ENCODE results near the gene VSIG4.

The VSIG4 gene

DNA sequence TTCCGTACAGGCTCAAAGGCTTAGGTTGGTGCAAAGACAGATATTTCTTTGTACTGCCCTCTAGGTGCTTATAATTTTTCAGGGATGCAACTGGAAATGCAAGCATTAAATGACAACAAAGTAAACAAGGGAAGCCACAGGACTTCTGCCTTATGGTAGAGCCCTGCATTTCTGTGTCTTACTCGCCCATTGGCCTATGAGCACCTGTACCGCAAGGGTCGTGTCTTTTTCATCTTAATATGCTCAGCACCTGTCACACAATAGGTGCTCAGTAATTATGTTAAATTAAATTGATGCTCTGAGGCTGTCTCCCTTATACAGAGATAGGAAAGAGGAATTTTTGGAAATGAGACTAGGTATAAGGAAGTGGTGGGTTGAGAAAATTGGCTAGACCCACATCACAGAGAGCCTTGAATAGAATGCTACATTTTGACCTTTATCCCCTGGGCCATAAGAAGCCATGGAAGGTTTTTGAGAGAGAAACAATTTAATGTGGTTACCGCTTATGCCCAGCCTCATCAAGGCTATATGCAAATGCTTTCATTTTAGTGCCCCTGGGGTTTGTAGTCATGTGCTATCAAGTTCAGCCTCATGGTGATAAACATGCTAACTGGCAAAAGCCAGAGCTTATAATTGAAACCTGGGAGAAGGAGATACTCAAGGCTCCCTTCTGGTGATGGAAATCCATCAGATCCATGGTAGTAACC lies 16.3 kb downstream of the VSIG4 start:
- DNase-seq, result peak; percentile 37

DNA sequence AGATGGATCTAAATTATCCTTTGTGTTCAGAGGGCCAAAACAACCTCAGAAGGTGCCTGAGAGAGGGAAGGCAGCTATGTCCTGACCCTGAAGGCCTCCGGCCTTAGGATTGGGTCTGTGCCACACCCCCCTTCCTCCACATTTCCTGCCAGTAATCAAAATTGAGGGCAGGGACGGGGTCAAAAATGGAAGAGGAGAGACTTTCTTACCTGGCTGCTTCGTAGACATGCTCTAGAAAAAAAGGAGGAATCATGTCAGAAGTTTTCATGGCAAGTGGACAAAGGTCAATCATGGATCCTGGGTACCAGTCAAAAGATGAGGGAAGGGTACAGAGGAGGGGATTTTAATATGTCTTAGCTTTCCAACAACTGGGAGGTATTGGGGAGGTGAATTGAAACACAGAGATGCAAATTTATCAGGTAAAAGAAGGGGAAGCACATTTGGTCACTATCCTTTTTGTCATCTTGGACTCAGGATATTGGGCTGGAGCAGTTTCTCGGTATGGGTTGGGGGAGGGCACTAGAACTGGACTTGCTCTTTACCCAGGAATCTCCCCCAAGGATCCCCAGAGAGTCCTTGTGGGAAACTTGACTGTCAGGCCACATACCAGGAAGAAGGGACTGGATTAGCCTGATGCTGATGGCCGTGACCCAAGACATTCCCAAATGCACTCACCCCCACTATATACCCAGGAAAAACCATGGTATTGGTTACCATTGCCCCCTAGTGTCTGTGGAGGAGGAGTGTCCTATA lies 17.1 kb downstream of the VSIG4 start:
- peak; percentile 74 for DNase-seq

DNA sequence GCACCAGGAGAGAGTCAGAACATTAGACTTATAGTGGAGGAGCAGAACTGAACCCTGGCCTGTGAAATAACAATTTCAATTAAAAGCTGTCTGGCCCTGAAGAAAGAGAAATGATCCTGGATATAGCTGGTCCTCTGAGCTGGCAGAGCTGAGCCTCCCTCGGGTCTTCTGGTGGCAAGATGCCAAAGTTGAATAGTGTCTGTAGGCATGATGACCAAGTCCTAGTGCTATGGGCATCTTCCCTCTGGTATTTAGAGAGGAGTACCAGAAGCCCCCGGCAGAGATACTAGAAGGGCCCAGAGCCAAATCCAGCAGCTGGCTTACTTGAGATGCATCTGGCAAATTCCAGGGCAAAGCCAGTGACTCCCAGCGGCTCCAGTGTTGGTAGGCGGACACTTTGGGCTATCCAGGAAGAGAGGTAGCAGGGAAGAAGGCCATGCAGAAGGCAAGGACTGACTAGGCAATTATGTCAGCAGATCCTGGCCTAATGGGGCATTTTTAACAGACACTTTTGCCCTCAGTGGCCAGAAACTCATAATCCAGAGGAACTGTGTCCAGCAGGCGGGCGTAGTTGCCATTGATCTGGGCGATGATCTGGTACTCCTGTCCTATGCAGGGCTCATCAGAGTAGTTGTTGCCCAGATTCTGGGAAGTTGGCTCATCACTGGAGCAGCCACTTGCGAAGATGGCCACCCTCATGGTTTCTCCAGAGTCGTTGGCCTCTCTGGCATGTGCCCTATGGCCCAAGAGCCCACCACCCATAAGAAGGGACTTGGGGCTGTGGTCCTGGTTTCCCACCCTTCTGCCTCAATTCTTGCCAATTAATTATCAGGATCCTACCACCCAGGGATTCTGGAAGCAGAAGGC lies 17.9 kb downstream of the VSIG4 start:
- DNase-seq, result peak; percentile 64

DNA sequence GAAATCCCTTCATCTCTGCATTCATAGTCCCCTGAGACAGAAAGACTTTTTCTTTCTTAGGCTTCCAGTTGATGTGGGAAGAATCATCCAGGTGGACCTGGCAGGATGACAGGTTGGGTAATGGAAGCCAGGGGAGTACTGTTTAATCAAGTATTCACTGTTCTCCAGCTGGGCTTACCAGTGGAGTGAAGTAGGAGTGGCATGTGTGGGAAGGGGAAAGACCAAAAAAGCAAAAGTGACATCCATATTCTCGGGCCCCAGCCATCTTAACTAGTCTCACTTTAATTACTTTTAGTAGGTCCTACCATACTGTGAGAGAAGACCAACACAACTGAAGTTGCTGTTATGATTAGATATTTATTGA lies 18.5 kb downstream of the VSIG4 start:
- DNase-seq, result peak; percentile 50

DNA sequence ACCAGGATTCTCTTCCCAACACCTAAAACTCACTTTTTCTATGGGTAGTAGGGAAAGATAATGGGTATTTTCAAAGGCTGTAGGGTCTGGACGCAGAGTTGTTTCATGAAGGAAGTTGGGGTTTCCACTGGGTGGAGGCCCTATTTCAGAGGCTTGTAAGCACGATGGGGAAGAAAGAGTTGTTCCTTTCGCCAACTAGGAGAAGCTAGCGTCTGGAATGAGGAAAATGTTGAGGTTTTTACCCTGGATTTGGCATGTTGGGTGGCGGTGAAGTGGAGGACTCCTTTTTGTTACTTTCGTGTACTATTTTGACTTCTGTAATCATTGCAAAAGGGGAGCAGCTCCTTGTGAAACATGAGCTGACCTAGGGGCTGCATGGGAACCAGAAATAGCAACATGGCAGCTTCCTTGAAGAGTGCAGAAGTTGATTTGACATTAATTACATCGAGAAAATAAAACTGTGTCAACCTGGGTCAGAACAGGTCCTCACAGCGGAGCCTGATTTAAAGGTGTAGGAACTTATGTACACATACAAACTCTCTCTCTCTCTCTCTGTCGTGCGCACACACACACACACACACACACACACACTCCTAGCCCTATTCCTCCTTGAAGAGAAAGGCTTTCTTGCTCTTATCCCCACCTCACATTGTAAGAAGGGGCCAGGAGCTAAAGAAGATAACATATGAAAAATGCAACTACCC lies 19.1 kb downstream of the VSIG4 start:
- DNase-seq, result peak; percentile 43

DNA sequence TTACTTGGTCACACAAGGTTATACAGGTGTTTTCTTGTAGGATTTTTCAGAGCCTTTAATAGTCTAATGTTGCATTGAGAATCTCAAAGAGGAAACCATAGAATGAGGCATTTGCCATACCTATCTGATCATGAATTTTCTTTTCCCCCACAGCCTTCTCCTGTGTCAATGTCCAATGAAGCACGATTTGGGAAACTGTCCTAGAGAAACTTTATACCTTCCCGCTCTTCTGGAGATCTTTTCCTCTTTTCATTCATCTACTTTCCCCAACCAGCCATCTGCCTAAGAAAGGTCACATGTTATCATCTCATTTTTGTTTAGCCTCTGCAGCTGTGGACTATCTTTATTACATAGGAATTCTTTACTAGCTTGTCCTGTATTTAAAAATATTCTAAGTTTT lies 19.9 kb downstream of the VSIG4 start:
- peak; percentile 11 for DNase-seq

DNA sequence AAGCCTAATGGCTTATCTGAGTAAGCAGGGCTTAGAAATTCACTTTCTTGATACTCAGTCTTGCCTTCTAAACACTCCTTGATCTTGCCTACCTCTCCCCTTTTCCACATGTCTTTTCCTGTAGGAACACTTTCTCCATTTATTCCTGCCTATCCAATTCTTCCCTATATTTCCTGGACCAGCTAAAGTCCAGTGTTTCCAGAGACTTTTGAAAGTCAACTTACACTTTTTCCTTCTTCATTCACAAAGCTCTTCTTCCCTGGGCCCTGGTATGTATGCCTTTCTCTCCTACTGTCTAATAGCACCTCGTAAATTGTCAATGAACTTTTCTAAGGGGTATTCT lies 20.6 kb downstream of the VSIG4 start:
- DNase-seq, result no peak

DNA sequence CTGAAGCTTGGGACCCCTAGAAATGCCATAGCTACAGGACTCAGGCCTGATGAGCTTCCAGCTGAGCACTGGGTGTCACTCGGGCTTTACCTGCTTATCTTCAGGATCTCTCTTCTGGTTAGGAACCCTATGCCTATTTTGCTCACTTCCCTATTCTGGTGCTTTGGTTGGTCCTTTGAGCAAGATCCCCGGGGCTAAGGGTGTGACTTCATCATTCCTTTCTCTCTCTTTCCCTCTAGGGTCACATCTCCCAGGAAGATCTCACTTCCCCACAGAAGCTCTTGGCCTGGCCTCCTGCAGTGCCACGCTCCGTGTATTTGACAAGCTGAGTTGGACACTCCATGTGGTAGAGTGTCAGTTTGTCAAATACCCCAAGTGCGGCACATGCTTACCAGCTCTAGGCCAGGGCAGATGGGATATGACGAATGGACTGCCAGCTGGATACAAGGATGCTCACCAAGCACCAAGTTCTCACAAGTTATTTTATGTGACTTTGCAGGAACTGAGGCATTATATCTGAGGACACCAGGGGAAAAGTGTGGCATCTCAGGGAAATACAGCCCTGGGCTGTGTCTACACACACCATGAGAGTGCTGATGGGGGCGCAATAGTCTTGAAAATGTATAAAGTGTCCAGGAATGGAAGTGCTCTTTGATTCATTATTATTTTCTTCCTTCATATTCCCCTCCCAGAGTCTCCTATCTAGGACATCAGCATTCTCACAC lies 21.1 kb downstream of the VSIG4 start:
- peak; percentile 65 for DNase-seq

DNA sequence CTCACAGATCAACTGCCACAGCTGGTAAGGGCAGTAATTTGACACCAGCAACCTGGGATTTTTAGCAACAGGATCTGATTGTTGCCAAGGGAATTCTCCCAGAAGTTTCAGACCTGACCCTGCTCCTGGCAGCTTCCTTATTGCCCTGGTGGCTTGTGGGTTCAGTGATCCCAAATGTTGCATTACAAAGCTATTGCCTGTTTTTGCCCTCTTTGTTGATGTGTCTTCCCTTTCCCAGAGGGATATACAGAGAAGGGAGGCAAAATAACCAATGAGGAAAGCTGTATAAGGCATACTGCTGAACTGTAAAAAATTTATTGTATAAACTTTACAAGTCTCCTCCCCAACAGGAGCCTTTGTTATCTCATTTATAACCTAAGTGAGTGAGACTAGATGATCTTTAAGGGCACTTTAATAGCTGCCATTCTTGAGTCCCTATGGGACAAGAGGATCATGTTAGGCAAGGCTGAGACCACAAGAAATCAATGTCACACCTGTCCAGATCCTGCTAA lies 22.2 kb downstream of the VSIG4 start:
- DNase-seq, result peak; percentile 23

DNA sequence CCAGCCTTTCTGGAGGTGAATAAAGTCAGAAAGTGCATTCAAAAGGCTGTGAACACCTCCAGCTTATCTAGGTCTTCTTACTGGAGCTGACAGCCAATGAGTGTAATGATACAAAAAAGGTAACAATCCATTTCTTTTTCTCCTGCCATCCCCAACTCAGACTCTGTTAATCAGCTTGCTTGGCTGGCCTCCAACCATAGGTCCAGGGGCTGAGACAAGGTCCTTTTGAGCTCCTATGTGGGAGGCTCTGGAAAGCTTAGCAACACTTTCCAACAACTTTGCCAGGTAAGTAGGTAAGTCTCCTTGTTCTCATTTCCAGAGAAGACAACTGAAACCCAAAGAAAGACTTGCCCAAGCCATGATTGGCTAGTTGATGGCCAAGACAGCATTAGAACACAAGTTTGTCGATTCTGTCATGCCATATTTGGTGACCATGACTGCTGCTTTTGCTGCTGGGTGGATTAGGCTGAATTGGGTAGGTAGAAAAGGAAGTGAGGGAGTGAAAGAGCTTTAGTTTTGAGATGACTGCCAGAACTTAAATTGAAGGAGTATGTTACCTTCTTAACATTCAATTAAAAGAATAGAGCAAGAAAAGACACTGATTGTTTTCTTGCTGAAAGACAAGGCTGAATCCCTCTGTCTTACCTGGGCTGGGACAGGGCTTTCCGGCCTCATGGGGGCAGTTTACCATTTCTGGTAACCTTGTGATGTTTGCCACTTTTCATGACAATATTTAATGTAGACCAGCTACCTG lies 22.8 kb downstream of the VSIG4 start:
- peak; percentile 53 for DNase-seq

DNA sequence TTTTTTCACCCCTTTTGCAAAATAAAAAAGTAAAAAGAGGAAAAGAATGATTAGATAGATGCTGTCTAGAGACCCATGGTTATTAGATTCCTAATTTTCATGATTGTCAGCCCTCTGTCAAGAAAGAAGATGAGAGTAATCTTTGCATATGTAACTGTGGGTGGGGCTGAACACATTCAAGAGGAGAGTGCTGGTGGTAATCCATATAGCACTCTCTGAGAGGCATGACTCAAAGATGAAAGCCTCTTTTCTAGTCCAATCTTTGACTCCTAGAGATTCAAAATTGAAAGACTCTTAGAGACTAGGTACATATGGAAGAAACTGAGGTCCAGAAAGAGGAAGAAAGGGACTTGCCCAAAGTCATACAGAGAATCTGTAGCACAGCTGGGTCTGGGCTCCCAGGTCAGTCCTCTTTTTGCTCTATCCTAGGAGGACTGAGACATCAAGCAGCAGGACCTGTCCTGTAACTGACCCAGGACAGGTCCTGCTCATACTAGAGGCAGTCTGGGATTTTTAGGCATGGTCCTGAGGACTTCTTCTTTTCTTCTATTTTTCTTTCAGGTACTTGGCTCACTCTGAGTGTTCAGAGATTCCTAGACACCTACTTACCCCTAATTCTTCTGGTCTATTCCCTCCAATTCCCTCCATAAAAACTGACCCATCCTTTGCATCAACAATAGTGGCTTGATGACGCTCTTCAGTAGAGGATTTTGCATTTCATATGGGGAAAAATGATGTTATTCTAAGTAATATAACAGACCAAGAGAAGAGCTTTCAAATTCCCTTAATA lies 23.8 kb downstream of the VSIG4 start:
- peak; percentile 57 for DNase-seq

DNA sequence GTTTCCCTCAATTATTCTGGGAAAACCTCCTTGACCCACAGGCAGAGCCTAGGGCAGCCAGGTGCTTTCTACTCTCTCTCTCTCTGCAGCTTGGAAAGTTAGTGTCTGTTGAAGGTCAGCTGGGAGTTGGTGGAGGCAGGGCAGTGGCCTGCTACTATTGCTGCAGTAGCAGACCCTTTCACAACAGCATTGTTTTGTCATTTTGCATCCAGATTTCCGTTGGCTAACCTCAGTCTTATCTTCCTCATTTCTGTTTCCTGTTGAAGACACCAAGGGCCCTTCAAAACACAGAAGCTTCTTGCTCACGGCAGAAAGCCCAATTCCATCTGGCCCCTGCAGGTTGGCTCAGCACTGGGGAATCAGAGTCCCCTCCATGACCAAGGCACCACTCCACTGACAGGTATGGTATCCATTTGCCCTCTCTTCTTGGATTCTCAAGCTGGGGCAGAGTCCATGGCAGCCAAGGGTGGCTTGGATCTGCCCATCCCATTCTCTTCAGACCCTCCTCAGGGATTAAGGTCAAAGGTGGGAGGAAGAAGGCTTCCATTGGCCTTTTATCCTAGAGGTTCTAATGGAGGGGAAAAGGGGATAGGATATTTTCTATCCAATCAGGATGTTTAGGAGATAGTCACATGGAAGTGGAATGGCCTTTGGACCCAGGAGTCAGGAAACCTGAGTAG lies 24.6 kb downstream of the VSIG4 start:
- peak; percentile 90 for DNase-seq

DNA sequence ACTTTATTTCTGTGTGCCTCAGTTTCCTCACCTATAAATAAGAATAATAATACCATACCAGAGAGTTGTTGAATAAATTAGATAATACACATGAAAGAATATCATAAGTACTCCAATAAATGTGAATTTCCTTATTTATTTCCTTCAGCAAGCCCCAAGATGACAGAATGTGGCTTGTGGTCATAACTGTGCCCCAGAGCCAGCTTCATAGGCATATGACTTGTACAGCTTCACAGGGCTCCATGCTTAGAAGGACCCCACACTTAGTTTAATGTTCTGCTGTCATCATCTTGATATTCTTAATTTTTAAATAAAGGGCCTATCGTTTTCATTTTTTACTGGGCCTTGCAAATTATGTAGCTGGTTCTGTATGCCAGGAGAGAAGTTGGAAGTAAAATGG lies 25.3 kb downstream of the VSIG4 start:
- DNase-seq, result peak; percentile 50

DNA sequence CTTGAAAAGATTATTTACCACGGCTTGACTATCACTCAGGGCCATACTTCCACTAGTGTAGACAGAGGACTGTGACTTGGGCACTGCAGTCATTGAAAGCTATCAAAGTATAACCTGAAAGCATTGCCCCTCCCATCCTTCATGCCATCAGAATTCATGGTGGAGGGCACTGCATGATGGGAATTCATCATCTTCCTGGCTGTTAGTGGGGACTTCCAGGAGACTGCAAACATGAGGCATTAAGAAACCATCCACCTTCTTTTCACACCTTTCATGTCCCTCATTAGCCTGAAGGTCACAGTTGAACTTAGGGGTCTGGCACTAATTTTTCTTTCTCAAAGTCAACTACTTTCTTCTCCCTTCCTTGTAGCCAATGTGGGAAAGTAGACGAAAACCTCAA lies 25.8 kb downstream of the VSIG4 start:
- peak; percentile 18 for DNase-seq

DNA sequence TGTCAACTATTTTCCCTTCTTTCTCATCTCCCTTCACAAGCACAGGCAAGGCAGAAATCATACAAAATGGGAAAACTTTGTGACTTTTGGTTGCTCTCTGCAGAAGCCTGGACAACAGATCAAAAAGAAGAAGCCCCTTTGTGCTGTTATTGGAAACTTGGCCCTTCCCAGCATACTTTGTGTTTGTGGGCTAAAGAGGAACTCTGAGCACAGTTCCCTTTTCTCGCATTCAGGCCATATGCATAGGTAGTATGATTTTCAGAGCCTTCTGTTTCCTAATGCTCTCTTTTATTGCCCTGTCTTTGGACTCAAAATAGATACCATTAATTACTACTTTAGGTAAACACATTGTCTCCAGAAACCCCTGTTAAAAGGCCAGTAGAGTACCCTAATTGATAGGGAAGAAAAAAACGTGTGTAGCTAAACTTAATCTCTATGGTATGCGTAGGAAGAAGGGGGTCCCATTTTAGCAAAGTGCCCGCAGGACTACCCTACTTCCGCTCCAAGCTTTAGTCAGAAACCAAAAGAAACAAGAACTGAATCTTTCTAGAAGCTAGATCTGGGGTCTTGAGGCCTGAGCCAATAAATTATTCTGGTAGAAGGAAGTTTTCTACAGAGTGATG lies 26.6 kb downstream of the VSIG4 start:
- peak; percentile 57 for DNase-seq

DNA sequence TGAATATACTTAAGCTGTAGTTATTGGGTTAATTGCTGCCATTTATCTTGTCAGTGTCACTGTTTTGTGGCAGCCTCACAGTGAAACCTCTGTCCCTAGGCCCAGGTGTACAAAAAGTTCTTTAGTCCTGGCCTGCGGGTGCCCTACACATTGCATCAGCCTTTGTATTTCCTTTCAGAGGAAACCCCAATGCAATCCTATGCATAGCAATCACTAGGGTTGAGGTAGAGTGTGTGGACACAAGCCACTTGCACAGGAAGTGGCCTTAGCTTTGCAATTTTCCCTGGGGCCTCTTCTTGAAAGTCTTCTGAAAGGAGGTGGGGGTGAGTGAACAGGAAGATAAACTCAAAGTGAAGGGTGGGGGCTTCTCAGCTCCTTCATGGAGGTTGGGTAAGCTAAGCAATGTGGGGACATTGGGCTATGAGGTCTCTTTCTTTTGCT lies 27.8 kb downstream of the VSIG4 start:
- peak; percentile 73 for DNase-seq

DNA sequence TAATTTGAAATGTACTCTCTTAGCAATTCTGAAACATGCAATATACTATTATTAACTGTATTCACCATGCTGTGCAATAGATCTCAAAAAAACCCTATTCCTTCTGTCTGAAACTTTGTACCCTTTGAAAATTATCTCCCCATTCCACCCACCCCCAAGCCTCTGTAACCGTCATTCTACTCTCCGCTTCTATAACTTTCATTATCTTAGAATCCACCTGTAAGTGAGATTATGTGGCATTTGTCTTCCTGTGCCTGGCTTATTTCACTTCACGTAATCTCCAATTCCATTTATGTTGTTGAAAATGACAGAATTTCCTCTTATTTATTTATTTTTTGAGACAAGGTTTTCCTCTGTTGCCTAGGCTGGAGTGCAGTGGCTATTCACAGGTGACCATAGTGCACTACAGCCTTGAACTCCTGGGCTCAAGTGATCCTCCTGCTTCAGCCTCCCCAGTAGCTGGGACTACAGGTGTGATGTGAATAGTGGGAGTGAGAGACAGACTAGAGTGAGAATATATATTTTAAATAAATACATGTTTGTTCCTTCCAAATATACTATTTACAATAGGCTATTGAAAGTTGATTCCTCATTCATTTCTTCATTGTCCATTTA lies 30.5 kb downstream of the VSIG4 start:
- peak; percentile 82 for DNase-seq

DNA sequence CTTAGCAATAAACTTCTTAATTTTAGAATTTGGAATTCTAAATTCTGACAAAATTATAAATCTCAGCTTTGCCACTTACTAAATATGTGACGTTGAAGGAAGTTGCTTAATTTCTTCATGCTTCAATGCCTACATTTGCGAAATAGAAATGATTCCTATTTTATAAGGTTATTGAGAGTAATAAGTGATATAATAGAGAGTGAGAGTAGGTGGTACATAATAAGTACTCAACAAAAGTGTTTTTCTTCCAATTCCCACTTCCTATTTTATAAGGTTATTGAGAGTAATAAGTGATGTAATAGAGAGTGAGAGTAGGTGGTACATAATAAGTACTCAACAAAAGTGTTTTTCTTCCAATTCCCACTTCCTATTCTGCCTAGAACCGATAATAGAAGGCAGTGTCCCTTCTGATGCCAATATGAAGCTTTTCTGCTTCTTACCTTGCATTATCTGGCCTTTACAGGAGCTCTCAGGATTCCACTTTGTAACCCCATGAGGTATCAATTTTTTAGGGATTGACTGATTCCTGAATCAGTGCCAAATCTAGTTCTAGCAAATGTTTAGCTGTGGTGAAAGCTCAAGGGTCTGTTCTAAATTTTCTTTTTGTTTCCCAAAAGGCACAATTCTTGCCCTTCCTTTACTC lies 31.4 kb downstream of the VSIG4 start:
- peak; percentile 75 for DNase-seq

Measured in hematopoietic multipotent progenitor cell treated with erythropoietin and hydrocortisone succinate and interleukin-3 and kit ligand, for 6 days (in vitro differentiated cells).